GM18861 (cell line): Measurements from ENCODE around the gene GNB2.

ENCODE experiments used
- ATAC-seq: cut with Tn5 transposase; IDR thresholded peaks from one replicate; pipeline ENCODE4 v1.9.1; 2021; ENCODE audit not compliant: unreplicated experiment

GNB2 gene

GRCh38 chr7:100680576-100681271 lies 7.2 kb downstream of the GNB2 start:
- no peak for ATAC-seq

GRCh38 chr7:100681491-100682227 lies 8.1 kb downstream of the GNB2 start:
- ATAC-seq, result no peak

GRCh38 chr7:100682228-100682741 lies 8.7 kb downstream of the GNB2 start:
- no peak for ATAC-seq

GRCh38 chr7:100682991-100683658 lies 9.6 kb downstream of the GNB2 start:
- no peak for ATAC-seq

- ATAC-seq, result no peak
Measured at GRCh38 chr7:100683659-100684533, 10.4 kb downstream of the GNB2 start.

- ATAC-seq, result no peak
Measured at GRCh38 chr7:100684534-100685042, 11.0 kb downstream of the GNB2 start.

GRCh38 chr7:100685049-100685605 lies 11.6 kb downstream of the GNB2 start:
- ATAC-seq, result no peak

- ATAC-seq, result no peak
Measured at GRCh38 chr7:100685631-100686145, 12.1 kb downstream of the GNB2 start.

- ATAC-seq, result no peak
Measured at GRCh38 chr7:100686201-100686821, 12.8 kb downstream of the GNB2 start.

GRCh38 chr7:100686822-100687211 lies 13.3 kb downstream of the GNB2 start:
- no peak for ATAC-seq

- no peak for ATAC-seq
Measured at GRCh38 chr7:100687261-100687660, 13.7 kb downstream of the GNB2 start.

GRCh38 chr7:100687751-100688300 lies 14.3 kb downstream of the GNB2 start:
- no peak for ATAC-seq

GRCh38 chr7:100688326-100688860 lies 14.9 kb downstream of the GNB2 start:
- no peak for ATAC-seq

- ATAC-seq, result no peak
Measured at GRCh38 chr7:100689230-100690135, 15.9 kb downstream of the GNB2 start.

GRCh38 chr7:100691676-100692577 lies 18.4 kb downstream of the GNB2 start:
- ATAC-seq, result peak; percentile 39

GRCh38 chr7:100692578-100692961 lies 19.0 kb downstream of the GNB2 start:
- no peak for ATAC-seq
